ENCODE data around the gene PPCDC. TPM values are rescaled to one million over a fixed set of nuclear protein-coding genes. Genes with fewer than 3 reads are reported as not detected.

The PPCDC gene
- total and polyA plus RNA-seq, 2 of the 4 experiments (the other 2 are of a cell fraction), result 13.3 to 16.3 TPM

DNA sequence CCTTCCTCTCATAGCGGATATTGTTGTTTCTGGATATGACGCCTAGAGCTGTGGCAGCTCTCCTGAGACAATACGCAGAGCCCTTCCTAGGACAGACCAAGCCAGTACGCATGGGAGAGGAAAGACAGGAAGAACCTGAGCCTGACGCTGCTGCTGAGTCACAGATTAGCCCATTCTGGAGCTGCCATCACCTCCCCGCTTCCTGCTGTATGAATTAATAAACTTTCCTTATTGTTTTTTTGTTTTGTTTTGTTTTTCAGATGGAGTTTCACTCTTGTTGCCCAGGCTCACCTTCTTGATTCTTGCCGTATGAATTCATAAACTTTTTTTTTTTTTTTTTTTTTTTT is 67.0 kb downstream of the PPCDC start (continued):
- TF ChIP-seq CTCF (conservative IDR thresholded peaks at IDR 0.05; ENCODE audit: low read depth, low read length), result no peak

GRCh38 chr15:75091814-75092213 is 68.4 kb downstream of the PPCDC start:
- Histone ChIP-seq H3K4me3 (ENCODE audit: insufficient read depth, low read depth, low read length) (no peak overlapping the region), H3K4me2 (ENCODE audit: low read depth, low read length) (no peak overlapping the region), H2AK5ac (ENCODE audit: low read depth, low read length) (no peak overlapping the region), H3K23ac (ENCODE audit: low read depth, low read length) (no peak overlapping the region), H3K27me3 (ENCODE audit: control insufficient read depth, insufficient read depth, low read length) (peaks cover 2% of the 10 kb centered on the region), H3K9me3 (ENCODE audit: control insufficient read depth, insufficient read depth, low read length) (no peaks in the 10 kb centered on the region), H3K4ac (ENCODE audit: low read depth, low read length) (no peak overlapping the region), H4K8ac (ENCODE audit: low read depth in 2 of 2, low read length in 2 of 2) (no peak overlapping the region), H3K4me1 (ENCODE audit: control insufficient read depth, insufficient read depth, low read length) (no peaks in the 10 kb centered on the region), H3K18ac (ENCODE audit: low read depth, low read length) (no peak overlapping the region), H3K9me1 (ENCODE audit: insufficient read depth, low read length) (no peaks in the 10 kb centered on the region), H2BK20ac (ENCODE audit: low read depth, low read length) (no peak overlapping the region), H3K79me1 (ENCODE audit: low read depth in 1 of 2, low read length in 2 of 2) (no peaks in the 10 kb centered on the region), H3K36me3 (ENCODE audit: control insufficient read depth, insufficient read depth, low read length) (no peaks in the 10 kb centered on the region), H4K91ac (ENCODE audit: insufficient read depth, low read depth, low read length) (no peak overlapping the region), H2AK9ac (replicated peaks; ENCODE audit: low read depth, low read length, poor library complexity) (no peak overlapping the region), H3K56ac (ENCODE audit: extremely low read depth, insufficient read depth, low read length) (no peak overlapping the region), H3K9ac (ENCODE audit: low read depth, low read length) (no peak overlapping the region), H2BK120ac (ENCODE audit: low read depth, low read length) (no peak overlapping the region), H2BK5ac (ENCODE audit: low read depth, low read length, poor library complexity, severe bottlenecking) (no peak overlapping the region), H2BK15ac (ENCODE audit: low read depth, low read length) (no peak overlapping the region), H3K14ac (replicated peaks; ENCODE audit: low read depth, low read length) (no peak overlapping the region), H4K5ac (ENCODE audit: low read depth, low read length) (no peak overlapping the region), H2AFZ (replicated peaks; ENCODE audit: low read length, poor library complexity) (no peak overlapping the region), H3K27ac (ENCODE audit: insufficient read depth, low read length) (no peak overlapping the region), H4K20me1 (ENCODE audit: insufficient read depth, low read length) (no peaks in the 10 kb centered on the region)
- intact Hi-C loops (cut with micrococcal nuclease) (no loop called here), dilution Hi-C loops (cut with HindIII; ENCODE audit: low sequenced_read_pairs, unreplicated experiment) (no loop called here), in situ Hi-C loops (cut with MboI; ENCODE audit: low sequenced_read_pairs) (no loop called here)
- ChIA-PET CTCF (no interaction called here), POLR2A (ENCODE audit: unreplicated experiment) (no interaction called here)
- DNase-seq, result no peak
- ATAC-seq (ENCODE audit: low read depth), result no peak
- BruUV-seq (replicated peaks), result no TSS peak
- TF ChIP-seq USF2 (IDR thresholded peaks at IDR 0.05; ENCODE audit: low read depth, low read length), result no peak
- no peak for TF ChIP-seq CHD1 (IDR thresholded peaks at IDR 0.05; ENCODE audit: low read depth, low read length)
- TF ChIP-seq NFE2L2 (IDR thresholded peaks at IDR 0.05; ENCODE audit: low read depth, low read length), result no peak
- TF ChIP-seq BHLHE40 (IDR thresholded peaks at IDR 0.05; ENCODE audit: low read depth, low read length), result no peak
- TF ChIP-seq MAFK (IDR thresholded peaks at IDR 0.05; ENCODE audit: low read depth, low read length), result no peak
- TF ChIP-seq POLR2A (IDR thresholded peaks at IDR 0.05; ENCODE audit: low read depth, low read length), result no peak
- no peak for TF ChIP-seq RFX5 (IDR thresholded peaks at IDR 0.05; ENCODE audit: low read depth, low read length)
- no peak for TF ChIP-seq CEBPB (IDR thresholded peaks at IDR 0.05; ENCODE audit: low read depth, low read length)
- no peak for TF ChIP-seq SMC3 (IDR thresholded peaks at IDR 0.05; ENCODE audit: low read depth, low read length)
- no peak for TF ChIP-seq MAZ (IDR thresholded peaks at IDR 0.05; ENCODE audit: borderline replicate concordance, low read depth, low read length)
- TF ChIP-seq RCOR1 (IDR thresholded peaks at IDR 0.05; ENCODE audit: insufficient replicate concordance, low read length), result no peak
- TF ChIP-seq MXI1 (IDR thresholded peaks at IDR 0.05; ENCODE audit: borderline replicate concordance, low read depth, low read length), result no peak
- no peak for TF ChIP-seq ELK1 (IDR thresholded peaks at IDR 0.05; ENCODE audit: borderline replicate concordance, low read depth, low read length)
